Prostate gland (tissue), 2 donors: Measurements from ENCODE around the gene RPL29. TPM values are rescaled to one million over a fixed set of nuclear protein-coding genes. Genes with fewer than 3 reads are reported as not detected.

Experiments used
- DNase-seq: peaks from one replicate; pipeline ENCODE4 v3.0.0-alpha.2; 2019; ENCODE audit warnings: low spot score
- H3K27ac ChIP-seq, 2 donors: fragments of 200-600 bp; sonication (generic); 2 replicates each; pipeline ENCODE4 v1.5.1; 2017 to 2019
- H3K27me3 ChIP-seq: fragments of 200-600 bp; sonication (generic); replicated peaks from 2 replicates; pipeline ENCODE4 v1.5.1; 2019; ENCODE audit not compliant: insufficient read depth
- H3K36me3 ChIP-seq, 2 donors: fragments of 200-600 bp; sonication (generic); 1 replicate in 1 of 2; 2 replicates in 1 of 2; pipeline versions ENCODE4 v1.5.1 to v1.8.1; 2017 to 2019
- H3K4me1 ChIP-seq: fragments of 200-600 bp; sonication (generic); replicated peaks from 2 replicates; pipeline ENCODE4 v1.5.1; 2019
- H3K4me3 ChIP-seq, 2 donors: fragments of 200-600 bp; sonication (generic); 2 replicates each; pipeline ENCODE4 v1.5.1; 2017 to 2019
- H3K9me3 ChIP-seq: fragments of 200-600 bp; sonication (generic); 2 replicates; pipeline ENCODE4 v1.5.1; 2017
- POLR2A ChIP-seq: fragments of 450-650 bp; IDR thresholded peaks from one replicate; pipeline ENCODE4 v1.6.1; 2016; ENCODE audit warnings: antibody characterized with exemption, mild to moderate bottlenecking
- POLR2AphosphoS5 ChIP-seq: sonication (generic); formaldehyde crosslinking; IDR thresholded peaks from one replicate; pipeline ENCODE4 v1.6.1; 2017; ENCODE audit warnings: antibody characterized with exemption
- WGBS: methylation state at CpG from one replicate; pipeline ENCODE4 v1.1.5; 2018; 5-methylcytosine and 5-hydroxymethylcytosine counted together
- intact Hi-C: fragments of 100-400 bp; cut with DNase I; formaldehyde crosslinking; loops from one replicate; pipeline ENCODE4 v1.14.2; 2022
- total RNA-seq, 2 donors: library from RNA; depleted of rRNA; stranded (reverse); fragments of >200 nt; gene quantifications; one replicate each; pipeline ENCODE4 v1.1.0, GENCODE V29; 2016
- TF ChIP-seq, protein P1 (sequence below), 4 experiments: fragments of 200-600 bp in 2 of 4; fragments of 450-650 bp in 2 of 4; sonication (generic) in 2 of 4; IDR thresholded peaks; 1 replicate in 3 of 4; 2 replicates in 1 of 4; pipeline ENCODE4 v1.5.1; 2016 to 2019; ENCODE audit warnings: antibody characterized with exemption in 4 of 4, mild to moderate bottlenecking in 2 of 4, moderate library complexity in 2 of 4

The RPL29 gene
- total RNA-seq, 2 donors from 2014 or later: 1,249 to 2,015 TPM

- Histone ChIP-seq H3K4me1 (no peaks in the 10 kb centered on the region), H3K36me3 (no peaks in the 10 kb centered on the region), H3K9me3 (no peaks in the 10 kb centered on the region), H3K4me3 (no peak overlapping the region), H3K27me3 (no peaks in the 10 kb centered on the region), H3K27ac (no peak overlapping the region)
- DNase-seq: no peak
- intact Hi-C loops: no loop called here
- WGBS: 93% methylated on average over 10 of the region's 10 CpGs
- TF ChIP-seq, protein P1, sequence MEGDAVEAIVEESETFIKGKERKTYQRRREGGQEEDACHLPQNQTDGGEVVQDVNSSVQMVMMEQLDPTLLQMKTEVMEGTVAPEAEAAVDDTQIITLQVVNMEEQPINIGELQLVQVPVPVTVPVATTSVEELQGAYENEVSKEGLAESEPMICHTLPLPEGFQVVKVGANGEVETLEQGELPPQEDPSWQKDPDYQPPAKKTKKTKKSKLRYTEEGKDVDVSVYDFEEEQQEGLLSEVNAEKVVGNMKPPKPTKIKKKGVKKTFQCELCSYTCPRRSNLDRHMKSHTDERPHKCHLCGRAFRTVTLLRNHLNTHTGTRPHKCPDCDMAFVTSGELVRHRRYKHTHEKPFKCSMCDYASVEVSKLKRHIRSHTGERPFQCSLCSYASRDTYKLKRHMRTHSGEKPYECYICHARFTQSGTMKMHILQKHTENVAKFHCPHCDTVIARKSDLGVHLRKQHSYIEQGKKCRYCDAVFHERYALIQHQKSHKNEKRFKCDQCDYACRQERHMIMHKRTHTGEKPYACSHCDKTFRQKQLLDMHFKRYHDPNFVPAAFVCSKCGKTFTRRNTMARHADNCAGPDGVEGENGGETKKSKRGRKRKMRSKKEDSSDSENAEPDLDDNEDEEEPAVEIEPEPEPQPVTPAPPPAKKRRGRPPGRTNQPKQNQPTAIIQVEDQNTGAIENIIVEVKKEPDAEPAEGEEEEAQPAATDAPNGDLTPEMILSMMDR (IDR thresholded peaks at IDR 0.05): no peak
- TF ChIP-seq POLR2AphosphoS5 (no peak), POLR2A (no peak)
Measured at GRCh38 chr3:52031896-52032295, 36.2 kb upstream of the RPL29 start.

- WGBS: 69% methylated on average over 11 of the region's 11 CpGs
- no peaks in the 10 kb centered on the region for H3K9me3 ChIP-seq
- no peak for DNase-seq
- no peak overlapping the region for H3K4me3 ChIP-seq
- H3K27ac ChIP-seq: no peak overlapping the region
- H3K4me1 ChIP-seq: no peaks in the 10 kb centered on the region
- intact Hi-C loops: no loop called here
- TF ChIP-seq POLR2AphosphoS5: no peak
- no peak for TF ChIP-seq POLR2A
- TF ChIP-seq, protein P1 (IDR thresholded peaks at IDR 0.05): no peak
- no peaks in the 10 kb centered on the region for H3K27me3 ChIP-seq
- no peaks in the 10 kb centered on the region for H3K36me3 ChIP-seq
Measured at GRCh38 chr3:52030714-52031310, 35.1 kb upstream of the RPL29 start.

GRCh38 chr3:52029535-52029934, 33.8 kb upstream of the RPL29 start:
- no peaks in the 10 kb centered on the region for H3K4me1 ChIP-seq
- intact Hi-C loops: no loop called here
- TF ChIP-seq, protein P1 (IDR thresholded peaks at IDR 0.05): no peak
- 90% methylated on average over 10 of the region's 10 CpGs for WGBS
- H3K27ac ChIP-seq: no peak overlapping the region
- no peak for DNase-seq
- no peaks in the 10 kb centered on the region for H3K36me3 ChIP-seq
- no peaks in the 10 kb centered on the region for H3K9me3 ChIP-seq
- no peak overlapping the region for H3K4me3 ChIP-seq
- H3K27me3 ChIP-seq: no peaks in the 10 kb centered on the region

DNA sequence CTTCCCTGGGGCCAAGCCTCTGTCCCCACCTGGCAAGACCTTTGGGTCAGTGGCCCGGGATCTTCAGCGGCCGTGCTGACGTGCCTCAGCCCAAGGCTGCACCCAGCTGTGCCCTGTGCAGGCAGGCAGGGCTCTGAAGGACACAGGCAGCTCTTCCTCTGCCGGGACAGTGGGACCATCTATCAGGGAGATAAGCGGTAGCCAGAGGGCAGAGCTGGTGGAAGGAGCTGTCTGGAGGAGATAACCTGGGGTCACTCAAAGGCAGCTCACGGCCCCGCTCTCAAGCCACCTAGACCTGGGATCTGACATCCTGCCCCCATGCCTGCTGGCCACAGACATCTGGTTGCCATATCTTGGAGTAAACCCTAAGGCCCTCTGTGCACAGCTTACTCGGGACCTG, 33.4 kb upstream of the RPL29 start:
- 88% methylated on average over 9 of the region's 9 CpGs for WGBS
- Histone ChIP-seq H3K27ac (no peak overlapping the region), H3K9me3 (no peaks in the 10 kb centered on the region), H3K27me3 (no peaks in the 10 kb centered on the region), H3K4me3 (no peak overlapping the region), H3K36me3 (no peaks in the 10 kb centered on the region), H3K4me1 (no peaks in the 10 kb centered on the region)
- TF ChIP-seq POLR2A: no peak
- TF ChIP-seq, protein P1 (IDR thresholded peaks at IDR 0.05): no peak
- TF ChIP-seq POLR2AphosphoS5: no peak
- DNase-seq: no peak
- intact Hi-C loops: no loop called here

DNA sequence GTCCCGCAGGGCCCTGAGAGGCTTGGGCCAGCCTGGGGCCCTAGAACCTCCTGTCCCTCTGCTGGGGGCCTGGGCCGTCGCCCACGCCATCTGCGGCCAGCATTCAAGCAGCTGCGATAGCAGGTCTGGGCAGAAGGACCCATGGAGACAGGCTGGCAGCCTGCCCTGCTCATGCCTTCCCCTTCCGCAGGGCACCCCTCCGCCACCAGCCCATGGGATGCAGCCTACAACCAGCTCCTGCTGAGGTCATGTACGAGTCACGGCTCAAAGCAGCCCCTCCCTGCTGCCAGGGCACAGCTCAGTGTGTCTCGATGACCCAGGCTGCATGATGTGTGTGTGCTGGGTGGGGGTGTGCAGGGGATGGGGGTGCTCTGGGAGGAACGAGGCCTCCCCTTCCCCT, 32.9 kb upstream of the RPL29 start:
- intact Hi-C loops: no loop called here
- no peak overlapping the region for H3K27ac ChIP-seq
- no peaks in the 10 kb centered on the region for H3K9me3 ChIP-seq
- DNase-seq: no peak
- H3K4me3 ChIP-seq: no peak overlapping the region
- H3K27me3 ChIP-seq: no peaks in the 10 kb centered on the region
- H3K36me3 ChIP-seq: no peaks in the 10 kb centered on the region
- 75% methylated on average over 12 of the region's 12 CpGs for WGBS
- no peaks in the 10 kb centered on the region for H3K4me1 ChIP-seq
- TF ChIP-seq, protein P1 (IDR thresholded peaks at IDR 0.05): no peak
- TF ChIP-seq POLR2A: no peak
- TF ChIP-seq POLR2AphosphoS5: no peak
